ENCODE measurements around the gene ST6GALNAC3. TPM values are rescaled to one million over a fixed set of nuclear protein-coding genes. Genes with fewer than 3 reads are reported as not detected.

Gene ST6GALNAC3
- total and polyA plus RNA-seq, 3 donors from 2014 or later = 0.46 to 0.87 (median 0.74) TPM

DNA sequence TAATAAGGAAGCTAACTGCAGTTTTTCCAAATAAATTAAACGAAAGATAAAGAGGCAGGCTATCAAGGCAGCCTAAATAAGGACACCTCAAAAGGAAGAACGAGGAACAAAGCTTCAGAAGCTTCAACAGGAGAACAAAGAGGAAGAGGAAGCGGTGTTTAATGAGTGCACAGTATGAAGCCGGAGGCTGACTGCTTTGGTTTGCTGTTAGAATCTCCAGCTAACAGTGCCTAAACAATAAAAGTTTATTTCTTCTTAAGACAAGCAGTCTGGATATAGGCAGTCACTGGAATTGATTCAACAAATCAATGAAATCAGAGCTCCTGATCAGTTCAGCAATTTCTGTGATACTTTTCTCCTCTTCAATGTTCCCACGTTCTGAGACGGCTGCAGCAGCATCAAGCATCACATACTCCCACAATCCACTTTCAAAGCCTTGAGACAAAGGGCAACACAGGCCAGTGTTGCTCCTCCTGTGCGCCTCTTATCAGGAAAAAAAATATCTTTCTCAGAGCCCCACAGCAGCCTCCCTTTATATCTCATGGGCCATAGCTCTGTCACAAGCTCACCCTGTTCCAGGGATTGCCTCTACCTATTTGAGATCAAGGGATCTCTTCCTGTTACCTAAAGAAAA, 427.2 kb downstream of the ST6GALNAC3 start:
- no peaks in the 10 kb centered on the region for H3K9me3 ChIP-seq
- H3K4me3 ChIP-seq = no peak overlapping the region
- no peaks in the 10 kb centered on the region for H3K27me3 ChIP-seq
- peak; percentile 69 for DNase-seq
- H3K36me3 ChIP-seq (ENCODE audit: low read depth, missing control alignments) = no peaks in the 10 kb centered on the region
- intact Hi-C loops (cut with DNase I; ENCODE audit: low total_unique reads) = no loop called here
- TF ChIP-seq, protein P1, sequence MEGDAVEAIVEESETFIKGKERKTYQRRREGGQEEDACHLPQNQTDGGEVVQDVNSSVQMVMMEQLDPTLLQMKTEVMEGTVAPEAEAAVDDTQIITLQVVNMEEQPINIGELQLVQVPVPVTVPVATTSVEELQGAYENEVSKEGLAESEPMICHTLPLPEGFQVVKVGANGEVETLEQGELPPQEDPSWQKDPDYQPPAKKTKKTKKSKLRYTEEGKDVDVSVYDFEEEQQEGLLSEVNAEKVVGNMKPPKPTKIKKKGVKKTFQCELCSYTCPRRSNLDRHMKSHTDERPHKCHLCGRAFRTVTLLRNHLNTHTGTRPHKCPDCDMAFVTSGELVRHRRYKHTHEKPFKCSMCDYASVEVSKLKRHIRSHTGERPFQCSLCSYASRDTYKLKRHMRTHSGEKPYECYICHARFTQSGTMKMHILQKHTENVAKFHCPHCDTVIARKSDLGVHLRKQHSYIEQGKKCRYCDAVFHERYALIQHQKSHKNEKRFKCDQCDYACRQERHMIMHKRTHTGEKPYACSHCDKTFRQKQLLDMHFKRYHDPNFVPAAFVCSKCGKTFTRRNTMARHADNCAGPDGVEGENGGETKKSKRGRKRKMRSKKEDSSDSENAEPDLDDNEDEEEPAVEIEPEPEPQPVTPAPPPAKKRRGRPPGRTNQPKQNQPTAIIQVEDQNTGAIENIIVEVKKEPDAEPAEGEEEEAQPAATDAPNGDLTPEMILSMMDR (IDR thresholded peaks at IDR 0.05) = no peak
- TF ChIP-seq POLR2A (IDR thresholded peaks at IDR 0.05) = no peak
- H3K27ac ChIP-seq = peak overlapping the region in 1 of 2 donors; percentile 3
- peaks cover 4% of the 10 kb centered on the region for H3K4me1 ChIP-seq
- 52 to 57% methylated on average over 7 of the region's 7 CpGs for WGBS, 2 donors

DNA sequence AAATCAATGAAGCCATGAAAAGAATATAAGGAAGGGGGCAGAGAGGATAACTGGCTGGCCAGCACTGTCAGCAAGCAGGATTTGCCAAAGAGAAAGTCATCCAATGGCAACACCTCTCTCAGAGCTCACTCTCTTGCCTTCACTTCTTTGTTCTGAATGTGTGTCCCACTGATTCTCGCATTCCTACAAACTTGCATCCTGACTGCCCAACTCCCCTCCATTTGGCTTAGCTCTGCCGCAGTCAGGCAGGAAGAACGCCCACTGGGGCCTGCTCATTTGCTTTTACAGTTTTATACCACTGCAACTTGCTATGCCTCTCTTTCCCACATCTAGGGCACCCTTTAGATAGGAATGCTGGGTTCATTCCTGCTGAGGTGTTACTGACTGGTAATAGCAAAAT, 428.6 kb downstream of the ST6GALNAC3 start:
- no peak for TF ChIP-seq POLR2A (IDR thresholded peaks at IDR 0.05)
- TF ChIP-seq, protein P1 (IDR thresholded peaks at IDR 0.05) = no peak
- Histone ChIP-seq H3K27ac (no peak overlapping the region), H3K9me3 (no peaks in the 10 kb centered on the region), H3K36me3 (ENCODE audit: low read depth, missing control alignments) (no peaks in the 10 kb centered on the region), H3K4me1 (peaks cover 4% of the 10 kb centered on the region), H3K27me3 (no peaks in the 10 kb centered on the region), H3K4me3 (no peak overlapping the region)
- WGBS, 2 donors = 94 to 97% methylated on average over 3 of the region's 3 CpGs
- DNase-seq = no peak
- intact Hi-C loops (cut with DNase I; ENCODE audit: low total_unique reads) = no loop called here

- Histone ChIP-seq H3K36me3 (ENCODE audit: low read depth, missing control alignments) (no peaks in the 10 kb centered on the region), H3K27me3 (no peaks in the 10 kb centered on the region), H3K27ac (no peak overlapping the region), H3K4me1 (peaks cover 4% of the 10 kb centered on the region), H3K4me3 (no peak overlapping the region), H3K9me3 (no peaks in the 10 kb centered on the region)
- WGBS, 2 donors = 66 to 69% methylated on average over 2 of the region's 2 CpGs
- intact Hi-C loops (cut with DNase I; ENCODE audit: low total_unique reads) = no loop called here
- no peak for DNase-seq
- TF ChIP-seq POLR2A (IDR thresholded peaks at IDR 0.05) = no peak
- TF ChIP-seq, protein P1 (IDR thresholded peaks at IDR 0.05) = no peak
These were observed 429.2 kb downstream of the ST6GALNAC3 start for GRCh38 chr1:76503736-76504135.

DNA sequence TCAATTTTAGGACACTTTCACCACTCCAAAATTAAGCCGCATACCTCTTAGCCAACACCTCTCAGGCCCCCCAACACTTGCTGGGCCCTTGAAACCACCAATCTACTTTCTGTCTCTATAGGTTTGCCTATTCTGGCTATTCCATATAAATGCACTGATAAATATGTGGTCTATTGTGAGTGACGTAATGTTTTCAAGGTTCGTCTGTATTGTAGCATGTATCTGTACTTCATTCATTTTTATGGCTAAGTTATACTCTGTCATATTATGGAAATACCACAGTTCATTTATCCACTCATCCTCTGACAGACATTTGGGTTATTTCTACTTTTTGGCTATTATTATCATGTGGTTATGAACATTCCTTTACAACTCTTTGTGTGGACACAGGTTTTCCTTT, 432.8 kb downstream of the ST6GALNAC3 start:
- Histone ChIP-seq H3K4me1 (peaks cover 2% of the 10 kb centered on the region), H3K9me3 (no peaks in the 10 kb centered on the region), H3K27ac (no peak overlapping the region), H3K36me3 (ENCODE audit: low read depth, missing control alignments) (no peaks in the 10 kb centered on the region), H3K27me3 (no peaks in the 10 kb centered on the region), H3K4me3 (no peak overlapping the region)
- intact Hi-C loops (cut with DNase I; ENCODE audit: low total_unique reads) = no loop called here
- WGBS, 2 donors = 94 to 96% methylated on average over 3 of the region's 3 CpGs
- DNase-seq = no peak
- TF ChIP-seq POLR2A (IDR thresholded peaks at IDR 0.05) = no peak
- TF ChIP-seq, protein P1 (IDR thresholded peaks at IDR 0.05) = no peak

DNA sequence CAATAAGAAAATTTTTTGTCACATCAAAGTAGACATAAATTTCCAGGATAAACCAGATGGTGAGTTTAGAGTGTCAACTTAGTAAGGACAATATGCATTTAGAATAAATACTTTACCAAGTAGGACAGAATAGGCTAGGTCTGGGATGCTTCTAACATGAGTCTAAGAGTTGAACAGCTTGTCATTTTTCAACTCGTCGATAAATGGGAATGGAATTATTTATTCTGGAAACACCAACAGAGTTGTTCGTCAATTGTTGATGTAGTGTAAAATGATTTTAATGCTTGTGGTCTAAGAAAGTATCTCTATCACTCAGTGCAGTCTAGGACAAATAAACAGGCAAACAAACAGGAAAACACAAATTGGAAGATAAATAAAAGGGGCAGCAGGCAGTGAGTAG, 434.3 kb downstream of the ST6GALNAC3 start:
- no peak for DNase-seq
- intact Hi-C loops (cut with DNase I; ENCODE audit: low total_unique reads) = no loop called here

More for the DNA sequence above, 434.3 kb downstream of the ST6GALNAC3 start:
- Histone ChIP-seq H3K36me3 (ENCODE audit: low read depth, missing control alignments) (no peaks in the 10 kb centered on the region), H3K27me3 (no peaks in the 10 kb centered on the region), H3K4me3 (peak overlapping the region in 1 of 2 donors; percentile 0), H3K27ac (no peak overlapping the region), H3K9me3 (no peaks in the 10 kb centered on the region), H3K4me1 (no peaks in the 10 kb centered on the region)
- TF ChIP-seq, protein P1 (IDR thresholded peaks at IDR 0.05) = no peak
- TF ChIP-seq POLR2A (IDR thresholded peaks at IDR 0.05) = no peak
- WGBS, 2 donors = 86 to 91% methylated on average over 3 of the region's 3 CpGs

Data from testis (tissue), 3 donors.